ENCODE results near the gene YWHAB. TPM values are rescaled to one million over a fixed set of nuclear protein-coding genes. Genes with fewer than 3 reads are reported as not detected.

YWHAB gene
- total and polyA plus RNA-seq, 2 of the 4 experiments (the other 2 are of a cell fraction), result 78.0 to 102 TPM

GRCh38 chr20:44856442-44856841 lies 29.1 kb upstream of the YWHAB start:
- in situ Hi-C loops (cut with MboI; ENCODE audit: low sequenced_read_pairs), result loop anchor here (25.0 kb wide), 1 partner anchor 469 kb away; no protein-coding TSS in a partner anchor
- Histone ChIP-seq H3K23ac (ENCODE audit: low read depth, low read length) (no peak overlapping the region), H4K20me1 (ENCODE audit: insufficient read depth, low read length) (no peaks in the 10 kb centered on the region), H3K36me3 (ENCODE audit: control insufficient read depth, insufficient read depth, low read length) (no peaks in the 10 kb centered on the region), H3K27ac (ENCODE audit: insufficient read depth, low read length) (no peak overlapping the region), H3K9me1 (ENCODE audit: insufficient read depth, low read length) (no peaks in the 10 kb centered on the region), H3K9me3 (ENCODE audit: control insufficient read depth, insufficient read depth, low read length) (no peaks in the 10 kb centered on the region), H3K79me1 (ENCODE audit: low read depth in 1 of 2, low read length in 2 of 2) (no peaks in the 10 kb centered on the region), H4K8ac (ENCODE audit: low read depth in 2 of 2, low read length in 2 of 2) (no peak overlapping the region), H3K56ac (ENCODE audit: extremely low read depth, insufficient read depth, low read length) (no peak overlapping the region), H3K4me2 (ENCODE audit: low read depth, low read length) (no peak overlapping the region), H3K4ac (ENCODE audit: low read depth, low read length) (no peak overlapping the region), H3K4me3 (ENCODE audit: insufficient read depth, low read depth, low read length) (no peak overlapping the region), H3K9ac (ENCODE audit: low read depth, low read length) (no peak overlapping the region), H2BK15ac (ENCODE audit: low read depth, low read length) (no peak overlapping the region), H2AK9ac (replicated peaks; ENCODE audit: low read depth, low read length, poor library complexity) (no peak overlapping the region), H2BK20ac (ENCODE audit: low read depth, low read length) (no peak overlapping the region), H3K18ac (ENCODE audit: low read depth, low read length) (no peak overlapping the region), H3K4me1 (ENCODE audit: control insufficient read depth, insufficient read depth, low read length) (0 out of 2 replicates have a peak, but pooled peaks cover under 1% of the 10 kb centered on the region), H2BK5ac (ENCODE audit: low read depth, low read length, poor library complexity, severe bottlenecking) (no peak overlapping the region), H4K5ac (ENCODE audit: low read depth, low read length) (no peak overlapping the region), H2AK5ac (ENCODE audit: low read depth, low read length) (no peak overlapping the region), H2AFZ (replicated peaks; ENCODE audit: low read length, poor library complexity) (no peak overlapping the region), H3K14ac (replicated peaks; ENCODE audit: low read depth, low read length) (no peak overlapping the region), H2BK120ac (ENCODE audit: low read depth, low read length) (no peak overlapping the region), H4K91ac (ENCODE audit: insufficient read depth, low read depth, low read length) (no peak overlapping the region), H3K27me3 (ENCODE audit: control insufficient read depth, insufficient read depth, low read length) (peaks cover 4% of the 10 kb centered on the region)
- dilution Hi-C loops (cut with HindIII; ENCODE audit: low sequenced_read_pairs, unreplicated experiment), result no loop called here
- POLR2A ChIA-PET (ENCODE audit: unreplicated experiment), result no interaction called here
- CTCF ChIA-PET, result no interaction called here
- no peak for ATAC-seq (ENCODE audit: low read depth)
- intact Hi-C loops (cut with micrococcal nuclease), result no loop called here
- BruUV-seq (replicated peaks), result no TSS peak
- TF ChIP-seq MAZ (IDR thresholded peaks at IDR 0.05; ENCODE audit: borderline replicate concordance, low read depth, low read length), result no peak
- TF ChIP-seq CHD1 (IDR thresholded peaks at IDR 0.05; ENCODE audit: low read depth, low read length), result no peak
- no peak for TF ChIP-seq CTCF (conservative IDR thresholded peaks at IDR 0.05; ENCODE audit: low read depth, low read length)
- TF ChIP-seq FOS (IDR thresholded peaks at IDR 0.05; ENCODE audit: low read depth, low read length), result no peak
- no peak for TF ChIP-seq RFX5 (IDR thresholded peaks at IDR 0.05; ENCODE audit: low read depth, low read length)
- no peak for TF ChIP-seq NFE2L2 (IDR thresholded peaks at IDR 0.05; ENCODE audit: low read depth, low read length)
- no peak for TF ChIP-seq ELK1 (IDR thresholded peaks at IDR 0.05; ENCODE audit: borderline replicate concordance, low read depth, low read length)
- no peak for TF ChIP-seq USF2 (IDR thresholded peaks at IDR 0.05; ENCODE audit: low read depth, low read length)
- TF ChIP-seq SMC3 (IDR thresholded peaks at IDR 0.05; ENCODE audit: low read depth, low read length), result no peak
- no peak for TF ChIP-seq MXI1 (IDR thresholded peaks at IDR 0.05; ENCODE audit: borderline replicate concordance, low read depth, low read length)
- TF ChIP-seq RAD21 (IDR thresholded peaks at IDR 0.05; ENCODE audit: low read length), result no peak
- TF ChIP-seq CEBPB (IDR thresholded peaks at IDR 0.05; ENCODE audit: low read depth, low read length), result no peak
- no peak for TF ChIP-seq MAFK (IDR thresholded peaks at IDR 0.05; ENCODE audit: low read depth, low read length)
- no peak for DNase-seq
- WGBS, 2 experiments (ENCODE audit: extremely low coverage in 2 of 2, insufficient read length in 1 of 2), result no CpG with 5 or more reads among the region's 2 CpGs

Data from IMR-90 (cell line).